HEK293 (cell line): ENCODE measurements around the gene TTLL13.

Experiments
- CTCF ChIP-seq: fragments of 450-650 bp; formaldehyde crosslinking; IDR thresholded peaks from 2 replicates; pipeline ENCODE4 v1.5.1; 2016; ENCODE audit warnings: missing biosample characterization, missing genetic modification characterization
- PATZ1 ChIP-seq: fragments of 450-650 bp; formaldehyde crosslinking; IDR thresholded peaks from 2 replicates; pipeline ENCODE4 v1.5.1; 2016; ENCODE audit warnings: missing biosample characterization, missing genetic modification characterization
- PBX3 ChIP-seq: sonication (generic); formaldehyde crosslinking; IDR thresholded peaks from 2 replicates; pipeline ENCODE4 v1.8.1; 2022; ENCODE audit warnings: mild to moderate bottlenecking, moderate library complexity, missing genetic modification reagents
- ZNF10 ChIP-seq: fragments of 450-650 bp; formaldehyde crosslinking; IDR thresholded peaks from 2 replicates; pipeline ENCODE4 v1.5.1; 2017; ENCODE audit warnings: missing biosample characterization, missing genetic modification characterization
- ZNF311 ChIP-seq: fragments of 450-650 bp; formaldehyde crosslinking; IDR thresholded peaks from 2 replicates; pipeline ENCODE4 v1.5.1; 2017; ENCODE audit warnings: missing biosample characterization, missing genetic modification characterization, borderline replicate concordance
- ZNF677 ChIP-seq: fragments of 450-650 bp; IDR thresholded peaks from 2 replicates; pipeline ENCODE4 v1.5.0; 2018; ENCODE audit warnings: missing biosample characterization, mild to moderate bottlenecking, missing genetic modification characterization, moderate library complexity
- ZNF747 ChIP-seq: fragments of 450-650 bp; formaldehyde crosslinking; IDR thresholded peaks from 2 replicates; pipeline ENCODE4 v1.5.1; 2016; ENCODE audit warnings: missing biosample characterization, missing genetic modification characterization
- ZNF792 ChIP-seq: fragments of 450-650 bp; formaldehyde crosslinking; IDR thresholded peaks from 2 replicates; pipeline ENCODE4 v1.5.1; 2016; ENCODE audit warnings: missing biosample characterization, missing genetic modification characterization
- ZNF837 ChIP-seq: fragments of 450-650 bp; formaldehyde crosslinking; IDR thresholded peaks from 2 replicates; pipeline ENCODE4 v1.5.1; 2016; ENCODE audit warnings: missing biosample characterization, missing genetic modification characterization

GRCh38 chr15:90207252-90207651, 42.1 kb upstream of the TTLL13 start:
- TF ChIP-seq ZNF837 (tag by site-specific recombination) (no peak), PATZ1 (tag by site-specific recombination) (no peak), ZNF311 (tag by site-specific recombination) (no peak), PBX3 (CRISPR knock-in tag) (no peak), CTCF (no peak), ZNF677 (tag by site-specific recombination) (no peak), ZNF792 (no peak), ZNF10 (tag by site-specific recombination) (no peak), ZNF747 (tag by site-specific recombination) (no peak)
